ENCODE results near the gene GLRA1. TPM values are rescaled to one million over a fixed set of nuclear protein-coding genes. Genes with fewer than 3 reads are reported as not detected.

GLRA1 gene
- total RNA-seq, 1 experiment from 2014 or later, result not detected

- H3K4me1 ChIP-seq, result no peaks in the 10 kb centered on the region
Measured at GRCh38 chr5:151829370-151829769, 95.3 kb downstream of the GLRA1 start.

GRCh38 chr5:151825445-151825844 is 99.2 kb downstream of the GLRA1 start:
- peaks cover 9% of the 10 kb centered on the region for H3K9me3 Mint-ChIP-seq (ENCODE audit: unreplicated experiment)
- H3K36me3 Mint-ChIP-seq (ENCODE audit: insufficient read depth, unreplicated experiment), result peaks cover 61% of the 10 kb centered on the region
- no peak overlapping the region for H3K4me3 Mint-ChIP-seq (ENCODE audit: unreplicated experiment)
- ChIA-PET CTCF (interaction anchor here (0.5 to 3.6 kb wide), 14 partner anchors 9 to 689 kb away, joined by 3 to 33 read pairs (median 4); partner anchors contain the start of gene G3BP1), POLR2A (interaction anchor here (1.0 kb wide), 1 partner anchor 524 kb away, joined by 3 read pairs; no protein-coding TSS in a partner anchor)
- intact Hi-C loops (cut with micrococcal nuclease; ENCODE audit: unreplicated experiment), result loop anchor here (1.0 to 5.0 kb wide), 5 partner anchors 317 to 689 kb away; no protein-coding TSS in a partner anchor
- Histone ChIP-seq H3K9me3 (peaks cover 3% of the 10 kb centered on the region; the same call in 1 of the 2 replicates), H3K4me1 (no peaks in the 10 kb centered on the region), H3K27me3 (replicated peaks; ENCODE audit: control insufficient read depth, insufficient read depth, low read length) (no peaks in the 10 kb centered on the region), H3K4me3 (ENCODE audit: low read depth, low read length) (no peak overlapping the region), H3K36me3 (ENCODE audit: control insufficient read depth, insufficient read depth, low read length) (no peaks in the 10 kb centered on the region; the same call in none of the 2 replicates)
- H3K4me1 Mint-ChIP-seq (ENCODE audit: low read depth, unreplicated experiment), result no peaks in the 10 kb centered on the region
- peak; percentile 78 to 83 for TF ChIP-seq CTCF (IDR thresholded peaks at IDR 0.05; ENCODE audit: insufficient read depth in 1 of 2, low read depth in 1 of 2, low read length in 1 of 2, severe bottlenecking in 1 of 2, unreplicated experiment in 1 of 2)
- H3K27me3 Mint-ChIP-seq (ENCODE audit: insufficient read depth, unreplicated experiment), result no peaks in the 10 kb centered on the region
- DNase-seq, result peak; percentile 70
- no TSS peak for BruUV-seq (replicated peaks)
- H3K27ac Mint-ChIP-seq (ENCODE audit: unreplicated experiment), result no peak overlapping the region

More at GRCh38 chr5:151829370-151829769, 95.3 kb downstream of the GLRA1 start:
- DNase-seq, result no peak
- peaks cover 63% of the 10 kb centered on the region for H3K36me3 Mint-ChIP-seq (ENCODE audit: insufficient read depth, unreplicated experiment)
- no peaks in the 10 kb centered on the region for H3K4me1 Mint-ChIP-seq (ENCODE audit: low read depth, unreplicated experiment)
- Histone ChIP-seq H3K9me3 (peaks cover 16% of the 10 kb centered on the region), H3K4me3 (ENCODE audit: low read depth, low read length) (no peak overlapping the region), H3K27me3 (replicated peaks; ENCODE audit: control insufficient read depth, insufficient read depth, low read length) (no peaks in the 10 kb centered on the region), H3K36me3 (ENCODE audit: control insufficient read depth, insufficient read depth, low read length) (no peaks in the 10 kb centered on the region; the same call in none of the 2 replicates)
- intact Hi-C loops (cut with micrococcal nuclease; ENCODE audit: unreplicated experiment), result loop anchor here (5.0 kb wide), 1 partner anchor 313 kb away; no protein-coding TSS in a partner anchor
- no TSS peak for BruUV-seq (replicated peaks)
- POLR2A ChIA-PET, result no interaction called here
- H3K27me3 Mint-ChIP-seq (ENCODE audit: insufficient read depth, unreplicated experiment), result no peaks in the 10 kb centered on the region
- peaks cover 40% of the 10 kb centered on the region for H3K9me3 Mint-ChIP-seq (ENCODE audit: unreplicated experiment)
- H3K4me3 Mint-ChIP-seq (ENCODE audit: unreplicated experiment), result no peak overlapping the region
- H3K27ac Mint-ChIP-seq (ENCODE audit: unreplicated experiment), result no peak overlapping the region
- CTCF ChIA-PET, result no interaction called here
- no peak for TF ChIP-seq CTCF (IDR thresholded peaks at IDR 0.05; ENCODE audit: insufficient read depth in 1 of 2, low read depth in 1 of 2, low read length in 1 of 2, severe bottlenecking in 1 of 2, unreplicated experiment in 1 of 2)

DNA sequence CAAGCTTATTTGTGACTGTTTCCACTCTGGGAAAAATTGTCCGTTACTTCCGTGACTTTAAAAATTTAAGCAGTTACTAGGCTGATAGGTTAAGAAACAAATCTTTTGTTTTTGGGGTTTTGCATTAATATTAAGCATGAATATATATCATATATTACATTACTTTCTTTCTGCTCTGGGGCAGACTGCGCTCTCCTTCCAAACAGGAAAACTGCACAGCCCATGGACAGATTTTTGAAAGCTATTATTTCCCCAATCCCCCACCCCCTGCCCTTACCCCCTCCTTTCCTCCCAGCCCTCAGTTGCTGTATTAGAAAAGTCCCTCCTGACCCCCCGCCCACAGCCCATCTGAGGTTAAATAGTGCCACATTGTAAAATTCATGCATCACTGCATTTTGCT is 102.5 kb downstream of the GLRA1 start:
- H3K4me1 Mint-ChIP-seq (ENCODE audit: low read depth, unreplicated experiment), result no peaks in the 10 kb centered on the region
- H3K4me3 Mint-ChIP-seq (ENCODE audit: unreplicated experiment), result no peak overlapping the region
- Histone ChIP-seq H3K4me3 (ENCODE audit: low read depth, low read length) (no peak overlapping the region), H3K36me3 (ENCODE audit: control insufficient read depth, insufficient read depth, low read length) (no peaks in the 10 kb centered on the region; the same call in none of the 2 replicates), H3K4me1 (no peaks in the 10 kb centered on the region), H3K9me3 (no peaks in the 10 kb centered on the region), H3K27me3 (replicated peaks; ENCODE audit: control insufficient read depth, insufficient read depth, low read length) (no peaks in the 10 kb centered on the region)
- no peak for TF ChIP-seq CTCF (IDR thresholded peaks at IDR 0.05; ENCODE audit: insufficient read depth in 1 of 2, low read depth in 1 of 2, low read length in 1 of 2, severe bottlenecking in 1 of 2, unreplicated experiment in 1 of 2)
- POLR2A ChIA-PET, result no interaction called here
- CTCF ChIA-PET, result no interaction called here
- no peak for DNase-seq
- no peak overlapping the region for H3K27ac Mint-ChIP-seq (ENCODE audit: unreplicated experiment)
- H3K27me3 Mint-ChIP-seq (ENCODE audit: insufficient read depth, unreplicated experiment), result no peaks in the 10 kb centered on the region
- H3K9me3 Mint-ChIP-seq (ENCODE audit: unreplicated experiment), result no peaks in the 10 kb centered on the region
- BruUV-seq (replicated peaks), result no TSS peak
- H3K36me3 Mint-ChIP-seq (ENCODE audit: insufficient read depth, unreplicated experiment), result peaks cover 44% of the 10 kb centered on the region
- intact Hi-C loops (cut with micrococcal nuclease; ENCODE audit: unreplicated experiment), result no loop called here
